IMR-90 (cell line): ENCODE data around the gene ANGPT4.

ENCODE experiments used
- CHD1 ChIP-seq: IDR thresholded peaks from 2 replicates; pipeline ENCODE4 v1.6.1; 2012; ENCODE audit warnings: low read depth, low read length, improper control_type of control experiment
- CTCF ChIP-seq: conservative IDR thresholded peaks from 2 replicates; pipeline ENCODE4 v1.5.1; 2012; ENCODE audit warnings: mild to moderate bottlenecking, low read depth, low read length, improper control_type of control experiment
- MXI1 ChIP-seq: IDR thresholded peaks from 2 replicates; pipeline ENCODE4 v1.6.1; 2012; ENCODE audit warnings: low read depth, mild to moderate bottlenecking, low read length, moderate library complexity, borderline replicate concordance
- POLR2A ChIP-seq: IDR thresholded peaks from 2 replicates; pipeline ENCODE4 v1.6.1; 2012; ENCODE audit warnings: mild to moderate bottlenecking, low read depth, low read length
- RFX5 ChIP-seq: IDR thresholded peaks from 2 replicates; pipeline ENCODE4 v1.8.0; 2012; ENCODE audit warnings: low read depth, mild to moderate bottlenecking, low read length, moderate library complexity
- SMC3 ChIP-seq: fragments of 150-350 bp; IDR thresholded peaks from 2 replicates; pipeline ENCODE4 v1.6.1; 2016; ENCODE audit warnings: low read depth, mild to moderate bottlenecking, antibody characterized with exemption, low read length, moderate library complexity

- TF ChIP-seq SMC3 = no peak
- TF ChIP-seq CTCF = no peak
- no peak for TF ChIP-seq POLR2A
- TF ChIP-seq RFX5 = no peak
- TF ChIP-seq CHD1 = no peak
- TF ChIP-seq MXI1 = no peak
These were observed 47.7 kb upstream of the ANGPT4 start for GRCh38 chr20:963795-964194.
